Activated T-cell treated with anti-CD3 and anti-CD28 coated beads for 48 hours (primary cell): ENCODE results near the gene AIF1.
A peak's percentile ranks its signal among the peaks of the same experiment; 100 is the strongest.

Experiments
- DNase-seq: peaks from one replicate; pipeline ENCODE4 v3.0.0-alpha.2; 2020; ENCODE audit warnings: low read depth

Gene AIF1

DNA sequence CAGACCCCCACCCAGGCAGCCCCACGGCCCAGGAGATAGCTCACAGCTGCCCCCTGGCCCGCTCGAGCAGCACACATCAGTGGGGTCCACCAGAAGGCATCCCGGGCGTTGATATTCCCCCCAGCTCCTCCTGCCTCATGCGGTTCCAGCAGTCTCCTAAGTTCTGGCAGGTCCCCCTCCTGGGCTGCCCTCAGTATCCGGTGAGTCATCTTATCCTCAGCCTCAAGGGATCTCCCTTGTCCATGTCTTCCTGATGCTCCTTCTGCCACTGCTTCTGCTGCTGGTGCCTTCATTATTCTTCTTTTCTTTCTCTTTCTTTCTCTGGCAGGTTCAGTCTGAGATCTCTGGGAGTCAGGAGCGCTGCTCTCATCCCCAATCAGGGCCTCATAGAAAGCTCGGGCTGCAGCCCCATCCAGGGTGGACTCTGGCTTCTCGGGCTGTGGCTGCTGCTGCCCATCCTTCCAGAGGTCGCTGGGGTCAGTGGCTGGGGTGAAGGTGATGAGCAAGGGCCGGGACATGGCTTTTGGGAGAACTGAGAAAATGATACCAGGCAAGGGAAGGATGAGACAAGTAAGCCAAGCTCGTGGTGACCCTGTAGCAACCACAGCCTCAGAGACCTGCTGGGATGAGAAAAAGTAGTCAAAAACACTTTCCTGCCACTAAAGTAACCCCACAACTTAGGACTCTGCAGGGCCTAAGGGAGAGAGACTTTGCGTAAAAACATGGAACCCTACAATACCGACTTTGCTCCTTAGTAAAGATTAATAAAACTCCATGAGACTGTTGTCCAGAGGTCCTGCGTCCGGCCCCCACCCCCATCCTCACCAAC lies 49.1 kb downstream of the AIF1 start:
- no peak for DNase-seq

DNA sequence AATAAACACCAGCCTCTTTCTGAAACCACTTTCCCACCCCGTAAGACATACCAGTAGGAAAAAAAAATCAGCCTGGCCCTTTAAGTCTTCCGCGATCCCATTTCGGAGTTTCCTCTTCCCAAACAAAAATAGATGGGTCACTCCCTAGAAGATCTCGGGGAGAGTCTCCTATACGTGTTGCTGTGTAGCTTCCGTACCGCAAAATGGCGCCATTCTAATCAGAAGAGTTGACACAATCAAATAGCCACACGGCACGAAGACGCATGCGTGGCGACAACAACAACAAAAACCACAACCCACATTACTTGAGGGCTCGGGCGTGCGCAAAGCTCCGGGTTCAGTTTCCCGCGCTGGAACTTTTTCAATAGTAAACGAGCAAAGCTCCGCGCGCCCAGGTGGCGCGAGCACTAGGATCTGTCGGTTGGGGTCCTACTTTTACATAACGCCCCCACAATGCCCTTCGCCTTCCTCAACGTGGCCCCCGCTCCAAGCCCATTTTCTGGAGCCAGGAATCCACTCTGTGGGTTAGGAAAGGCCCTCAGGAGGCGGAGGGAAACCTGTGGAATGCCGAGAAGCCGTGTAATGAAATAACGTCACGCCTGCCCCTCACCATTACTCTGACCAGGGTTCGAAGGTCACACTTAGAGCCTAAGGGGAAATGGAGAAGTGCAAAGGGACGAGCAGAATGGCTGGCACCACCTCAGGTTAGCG lies 49.9 kb downstream of the AIF1 start, which contains the start of gene GPANK1:
TSS of gene GPANK1 (minus strand) at position 208 of the 711 bp plus-strand sequence. CDS start 519 bp downstream, outside the sequence.
- peak; percentile 81 for DNase-seq

DNA sequence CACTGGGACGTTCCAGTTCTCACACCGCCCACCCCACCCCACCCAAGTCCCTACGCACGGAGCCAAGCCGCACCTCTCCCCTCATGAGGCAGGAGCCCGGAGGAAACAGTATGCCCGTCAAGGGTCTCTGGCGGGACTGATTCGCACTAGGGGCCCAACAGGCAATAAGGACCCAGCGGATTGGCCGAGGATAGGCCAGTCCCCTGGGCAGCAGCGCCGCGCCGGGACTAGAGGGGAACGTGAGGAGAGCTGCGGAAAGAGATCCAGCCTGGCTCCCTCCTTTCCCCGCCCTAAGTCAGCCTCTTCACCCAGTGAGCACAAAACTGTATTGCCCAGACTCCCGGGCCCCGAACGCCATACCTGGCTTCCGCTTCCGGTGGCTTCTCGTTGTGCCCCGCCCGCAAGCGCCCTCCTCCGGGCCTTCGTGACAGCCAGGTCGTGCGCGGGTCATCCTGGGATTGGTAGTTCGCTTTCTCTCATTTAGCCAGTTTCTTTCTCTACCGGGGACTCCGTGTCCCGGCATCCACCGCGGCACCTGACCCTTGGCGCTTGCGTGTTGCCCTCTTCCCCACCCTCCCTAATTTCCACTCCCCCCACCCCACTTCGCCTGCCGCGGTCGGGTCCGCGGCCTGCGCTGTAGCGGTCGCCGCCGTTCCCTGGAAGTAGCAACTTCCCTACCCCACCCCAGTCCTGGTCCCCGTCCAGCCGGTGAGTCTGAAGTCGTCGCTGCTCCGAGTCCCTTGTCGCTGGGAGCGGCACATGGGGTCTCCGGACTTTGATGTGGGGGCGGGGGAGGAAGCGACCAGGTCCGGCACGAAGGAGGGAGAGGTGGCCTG lies 50.7 kb downstream of the AIF1 start, which contains the start of gene CSNK2B:
TSS of gene CSNK2B (plus strand) at position 580 of the 836 bp plus-strand sequence. CDS start 752 bp downstream, outside the sequence.
- peak; percentile 95 for DNase-seq

DNA sequence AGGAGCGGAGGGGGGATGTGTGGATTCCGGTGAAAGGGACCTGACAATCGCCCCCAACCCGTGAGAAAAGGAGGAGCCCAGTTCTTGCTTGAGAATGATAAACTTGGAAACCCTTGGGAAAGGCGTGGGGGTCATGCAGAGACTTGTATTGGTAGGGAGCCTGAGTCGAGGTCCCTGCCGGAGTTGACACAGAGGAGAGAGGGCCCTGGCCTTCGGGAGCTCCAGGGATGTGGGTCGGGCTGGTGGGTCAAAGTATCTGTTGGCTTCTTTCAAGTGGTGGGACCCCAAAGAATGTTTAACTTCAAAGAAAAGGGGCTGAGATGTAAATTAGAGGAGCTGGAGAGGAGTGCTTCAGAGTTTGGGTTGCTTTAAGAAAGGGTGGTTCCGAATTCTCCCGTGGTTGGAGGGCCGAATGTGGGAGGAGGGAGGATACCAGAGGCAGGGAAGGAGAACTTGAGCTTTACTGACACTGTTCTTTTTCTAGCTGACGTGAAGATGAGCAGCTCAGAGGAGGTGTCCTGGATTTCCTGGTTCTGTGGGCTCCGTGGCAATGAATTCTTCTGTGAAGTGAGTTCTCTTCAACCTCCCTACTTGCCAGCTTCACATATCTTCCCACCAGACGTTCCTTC lies 51.4 kb downstream of the AIF1 start:
- no peak for DNase-seq
